NCI-H2196 treated with DMSO at 0.1 percent for 48 hours (cell line): ENCODE results near the gene PRKCH.

ENCODE experiments used
- DNase-seq: peaks from one replicate; lab custom pipeline; 2025; ENCODE audit not compliant: unreplicated experiment; lab: John Stamatoyannopoulos, UW

PRKCH gene

DNA sequence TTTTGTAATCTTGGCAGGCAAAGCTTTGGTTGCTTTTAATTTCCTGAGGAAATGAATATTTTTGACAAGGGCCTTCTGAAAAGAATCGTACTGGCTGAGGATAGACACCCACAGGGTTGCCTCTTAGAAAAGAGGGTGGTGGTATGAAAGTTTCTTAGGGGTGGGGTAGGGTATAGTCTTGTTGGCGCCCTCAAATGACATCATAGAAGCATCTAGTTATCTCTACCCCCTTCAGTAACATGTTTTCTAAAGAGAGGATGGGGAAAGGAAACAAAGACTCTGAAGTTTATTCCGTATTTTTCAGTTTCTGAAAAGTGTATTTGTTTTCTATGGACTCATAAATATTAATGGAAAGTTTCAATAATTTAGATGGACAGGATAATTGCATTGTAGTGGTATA, 13.7 kb downstream of the PRKCH start:
- DNase-seq = no peak

DNA sequence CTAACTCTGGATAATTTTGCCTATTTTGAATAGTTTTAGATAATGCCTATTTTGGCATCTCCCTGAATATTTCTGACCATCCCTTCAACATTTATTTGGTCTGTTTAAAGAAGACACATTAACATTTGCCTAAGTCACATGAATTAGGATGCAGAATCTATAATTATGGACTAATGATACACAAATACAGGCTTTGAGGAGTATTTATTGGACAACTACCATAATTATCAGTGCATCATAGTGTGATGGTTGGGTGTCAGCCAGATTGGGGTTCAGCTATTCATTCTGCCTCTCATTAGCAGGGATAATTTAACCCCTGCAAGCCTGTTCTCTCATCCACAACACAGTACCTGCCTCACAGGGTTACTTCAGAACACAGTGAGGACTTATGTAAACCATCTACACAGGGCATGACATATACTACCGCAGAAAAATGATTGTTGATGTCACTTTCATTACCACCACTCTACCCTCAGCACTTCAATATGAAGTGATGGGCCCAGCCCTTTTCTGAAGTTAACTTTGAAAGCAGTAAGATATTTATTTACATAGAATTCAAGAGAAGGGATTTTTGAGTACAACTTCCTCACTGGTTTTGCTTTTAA, 14.4 kb downstream of the PRKCH start:
- DNase-seq = no peak

DNA sequence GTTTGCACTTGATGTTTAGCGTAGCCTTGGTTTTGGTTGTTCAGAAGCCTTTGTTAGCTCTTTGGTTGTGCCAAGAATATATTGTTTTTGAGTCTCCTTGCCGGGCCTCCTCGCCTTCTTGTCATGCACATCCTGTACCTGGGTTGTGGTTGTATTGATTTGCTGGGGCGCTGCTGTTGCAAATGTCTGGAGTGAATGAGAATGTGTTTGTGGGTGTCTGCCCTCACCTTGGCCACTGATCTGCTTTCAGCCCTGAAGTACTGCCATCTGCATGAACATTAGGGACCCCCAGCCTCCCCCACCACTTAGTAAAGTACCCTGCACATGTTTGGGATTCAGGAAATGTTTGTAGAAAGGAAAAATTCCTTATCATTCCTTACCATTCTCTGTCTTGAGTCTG, 16.5 kb downstream of the PRKCH start:
- DNase-seq = no peak

DNA sequence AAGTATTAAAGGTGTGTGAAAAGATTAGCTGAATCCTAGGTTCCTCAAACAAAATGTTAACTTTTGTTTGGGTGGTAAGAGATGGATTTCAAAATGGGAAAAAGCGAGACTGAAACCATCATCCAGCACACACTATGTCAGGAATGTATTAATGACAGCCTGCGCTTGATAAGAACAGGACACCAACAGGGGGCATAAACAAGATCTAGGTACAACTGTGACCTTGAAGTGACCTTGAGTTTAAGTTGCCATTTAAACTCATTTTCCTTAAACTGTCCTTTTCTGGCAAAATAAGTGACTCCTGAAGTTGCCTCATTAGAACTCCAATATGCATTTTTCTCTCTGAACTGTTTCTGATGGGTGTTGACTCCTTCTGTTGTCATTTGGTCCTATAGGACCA, 17.1 kb downstream of the PRKCH start:
- DNase-seq = no peak

DNA sequence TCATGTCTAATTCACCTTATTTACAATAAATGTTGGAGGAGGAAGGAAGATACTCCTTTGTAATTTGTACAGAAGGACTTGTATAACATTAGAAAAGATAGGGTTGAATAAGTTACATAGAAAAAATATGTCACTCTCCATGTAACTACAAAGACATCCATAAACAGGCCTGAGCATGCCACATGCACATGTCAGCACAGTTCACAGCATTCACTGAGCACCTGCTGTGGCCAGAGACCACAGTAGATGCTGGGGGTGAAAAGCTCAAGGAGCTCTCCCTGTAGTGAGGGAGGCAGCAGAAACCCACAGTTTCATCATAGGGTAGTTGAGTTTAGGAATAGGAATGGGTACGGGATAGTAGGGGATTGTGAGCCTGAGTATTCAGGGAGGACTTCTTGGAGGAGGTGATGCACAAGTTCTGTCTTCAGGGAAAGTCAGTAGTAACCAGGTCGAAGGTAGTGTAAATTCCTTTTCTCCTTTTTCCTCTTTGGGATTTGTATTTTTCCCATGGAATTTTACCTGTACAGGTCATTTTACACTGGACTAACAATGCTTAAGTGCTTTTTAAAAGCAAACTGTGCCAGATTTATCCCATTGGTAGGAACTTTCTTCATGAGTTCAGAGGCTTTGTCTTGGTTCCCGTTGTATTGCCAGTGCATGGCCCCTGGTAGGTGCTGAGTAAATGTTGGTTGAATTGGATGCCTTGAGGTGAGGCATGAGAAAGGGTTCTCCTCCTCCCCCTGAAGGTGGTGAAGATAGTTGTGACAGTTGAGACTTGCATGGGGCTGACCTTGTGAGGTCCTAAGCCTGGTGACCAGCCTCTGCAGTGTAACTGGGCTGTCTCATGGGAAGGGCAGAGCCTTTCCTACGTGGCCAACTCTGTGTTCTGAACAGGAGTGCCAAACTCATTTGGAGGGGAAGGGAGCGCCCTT, 20.2 kb downstream of the PRKCH start:
- no peak for DNase-seq

DNA sequence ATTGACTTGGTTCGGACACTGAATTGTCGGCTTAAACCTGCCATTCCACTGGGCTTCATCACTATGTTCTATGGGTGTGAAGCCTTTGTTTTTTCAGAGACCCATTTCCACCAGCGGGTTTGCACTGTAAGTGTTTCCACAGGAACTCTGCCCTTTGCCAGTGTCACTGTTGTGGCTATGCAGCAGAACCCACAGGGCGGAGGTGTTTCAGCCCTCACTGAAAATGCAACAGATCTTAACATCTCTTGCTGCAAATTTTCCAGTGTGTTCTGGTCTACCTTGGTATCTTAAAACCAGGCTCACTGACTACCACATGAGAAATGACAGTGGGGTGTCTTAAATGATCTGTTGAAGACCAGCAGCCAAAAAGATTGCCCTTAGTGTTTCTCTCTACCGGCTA, 21.1 kb downstream of the PRKCH start:
- no peak for DNase-seq

DNA sequence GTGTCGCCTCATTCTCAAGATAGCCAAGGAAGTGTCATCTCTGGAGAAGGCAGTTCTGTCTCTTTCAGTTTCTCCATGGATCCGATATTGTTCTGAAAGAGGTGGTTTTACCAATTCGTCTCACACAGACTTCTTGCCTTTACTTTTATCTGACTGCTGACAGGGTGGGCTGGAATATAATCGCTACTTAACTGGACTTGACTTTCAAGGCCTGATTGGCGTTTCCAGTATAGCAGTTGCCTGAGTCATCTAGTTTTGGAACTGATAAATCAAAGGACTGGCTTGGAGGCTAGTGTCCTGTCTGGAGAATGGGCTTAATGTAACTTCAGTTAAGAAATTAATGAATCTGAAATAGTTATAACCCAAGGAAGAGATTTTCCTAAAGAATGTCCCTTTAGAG, 21.6 kb downstream of the PRKCH start:
- DNase-seq = no peak

DNA sequence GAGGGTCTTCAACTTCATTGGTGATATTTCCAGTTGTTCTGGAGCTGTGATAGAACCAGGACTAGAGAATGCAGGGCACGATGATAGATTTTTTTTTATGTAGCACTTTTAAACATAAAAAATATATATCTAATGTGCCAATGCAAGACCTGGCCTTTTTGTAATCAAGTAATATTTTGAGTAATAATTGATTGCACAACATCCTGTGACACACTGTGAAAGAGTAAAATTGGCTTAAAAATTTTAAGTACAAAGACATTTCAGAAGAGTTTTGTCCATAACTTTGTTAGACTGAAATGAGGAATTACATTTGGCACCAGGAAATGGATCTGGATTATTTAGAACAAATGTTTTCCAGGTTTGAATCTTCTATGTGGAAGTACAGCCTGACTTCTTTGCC, 22.1 kb downstream of the PRKCH start:
- no peak for DNase-seq

DNA sequence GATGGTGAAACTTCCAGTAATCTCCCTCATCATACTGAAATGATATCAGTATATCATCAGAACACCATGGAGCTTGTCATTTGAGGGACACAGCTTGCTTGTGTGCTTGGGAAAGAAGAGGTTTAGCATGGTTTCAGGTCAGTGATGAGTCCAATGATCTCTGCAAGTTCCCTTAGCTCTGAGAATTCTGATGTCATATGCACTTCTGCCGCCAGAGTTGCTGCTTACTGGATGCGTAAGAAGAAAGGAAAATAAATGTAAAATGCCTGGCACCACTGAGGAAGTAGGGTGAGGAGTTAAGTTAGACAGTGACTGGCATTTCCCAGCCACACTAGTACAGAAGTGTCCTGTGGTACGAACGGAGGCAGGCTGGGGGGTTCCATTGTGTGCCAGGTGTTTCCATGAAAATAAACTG, 22.6 kb downstream of the PRKCH start:
- no peak for DNase-seq

DNA sequence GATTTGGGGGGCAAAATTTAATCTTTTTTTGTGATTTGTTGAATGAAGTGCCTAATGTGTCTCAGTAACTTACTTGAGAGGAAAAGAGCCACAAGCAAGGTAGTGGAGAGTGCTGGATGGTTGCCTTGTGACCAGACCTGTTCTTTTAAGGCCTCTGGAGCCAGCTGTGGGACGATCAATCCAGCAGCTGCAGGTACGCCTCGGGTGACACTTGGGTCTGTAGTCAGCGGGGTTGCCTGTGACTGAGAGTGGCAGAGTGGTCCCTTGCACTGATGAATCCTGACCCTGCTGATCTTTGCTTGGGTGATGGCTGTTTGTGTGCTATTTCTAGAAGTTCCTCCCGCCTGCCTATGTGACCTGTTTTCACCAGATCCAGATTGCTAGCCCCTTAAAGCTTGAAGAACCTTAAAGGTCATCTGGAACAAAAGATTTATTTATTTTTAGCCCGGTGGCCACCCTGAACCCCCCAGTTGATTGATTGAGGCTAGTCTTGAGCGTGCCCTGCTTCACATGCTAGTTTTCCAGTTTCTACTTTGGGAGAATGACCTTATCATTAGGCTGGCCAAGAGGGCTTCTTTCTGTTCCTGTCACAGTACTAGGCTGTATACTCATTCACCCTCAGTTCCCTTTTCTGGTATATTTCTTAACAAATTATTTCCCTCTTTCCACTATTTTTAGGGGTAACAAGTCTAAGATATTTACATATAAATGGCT, 23.2 kb downstream of the PRKCH start:
- DNase-seq = no peak

DNA sequence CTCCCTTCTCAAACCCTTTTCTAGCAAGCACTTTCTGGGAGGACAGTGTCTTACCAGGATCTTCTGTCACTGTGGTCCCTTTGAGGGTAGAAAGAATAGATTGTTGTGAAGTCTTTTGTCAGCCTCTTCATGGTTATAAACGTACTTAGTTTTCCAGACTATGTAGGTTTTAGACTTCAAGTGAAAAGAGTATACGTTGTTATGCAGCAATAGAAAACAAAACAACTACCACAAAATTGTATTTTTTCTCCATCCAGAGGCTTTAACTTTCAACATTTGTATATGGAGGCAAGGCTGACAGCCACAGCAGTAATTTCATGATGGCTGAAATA, 23.7 kb downstream of the PRKCH start:
- no peak for DNase-seq

DNA sequence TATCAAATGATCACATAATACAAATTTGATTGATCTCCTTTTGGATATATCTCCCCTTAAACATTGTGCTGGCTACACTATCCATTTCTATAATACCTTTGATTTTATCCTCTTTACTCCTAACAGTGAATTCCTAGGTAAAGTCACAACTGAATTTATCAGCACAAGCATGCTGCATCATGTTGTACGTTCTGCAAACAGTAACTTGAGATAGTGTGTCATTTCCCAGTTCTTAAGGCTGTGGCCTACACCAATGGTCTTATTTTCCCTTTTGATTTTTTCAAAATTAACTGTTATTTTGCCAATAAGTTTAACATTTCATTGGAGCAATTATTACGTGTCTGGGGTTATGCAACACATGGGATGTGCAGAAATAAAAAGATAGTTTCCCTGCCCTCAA, 24.8 kb downstream of the PRKCH start:
- DNase-seq = no peak

DNA sequence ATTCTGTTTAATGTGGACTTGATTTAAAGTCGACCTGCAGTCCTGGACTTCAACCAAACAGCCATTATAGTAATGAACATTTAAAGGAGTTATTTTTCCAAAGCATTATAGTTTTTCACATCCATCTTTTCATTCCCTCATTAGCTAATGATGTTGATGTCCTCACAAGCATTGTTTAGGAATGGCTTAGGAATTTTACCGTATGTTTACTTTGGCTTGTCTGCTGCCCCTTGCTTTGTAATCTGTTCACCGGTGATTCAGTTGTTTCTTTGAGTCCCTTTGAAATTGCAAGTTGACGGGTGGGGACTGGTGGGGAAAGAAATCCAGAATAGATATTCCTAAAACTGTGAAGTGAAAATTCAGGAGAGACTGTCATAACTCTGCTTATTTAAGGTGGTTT, 25.4 kb downstream of the PRKCH start:
- no peak for DNase-seq

DNA sequence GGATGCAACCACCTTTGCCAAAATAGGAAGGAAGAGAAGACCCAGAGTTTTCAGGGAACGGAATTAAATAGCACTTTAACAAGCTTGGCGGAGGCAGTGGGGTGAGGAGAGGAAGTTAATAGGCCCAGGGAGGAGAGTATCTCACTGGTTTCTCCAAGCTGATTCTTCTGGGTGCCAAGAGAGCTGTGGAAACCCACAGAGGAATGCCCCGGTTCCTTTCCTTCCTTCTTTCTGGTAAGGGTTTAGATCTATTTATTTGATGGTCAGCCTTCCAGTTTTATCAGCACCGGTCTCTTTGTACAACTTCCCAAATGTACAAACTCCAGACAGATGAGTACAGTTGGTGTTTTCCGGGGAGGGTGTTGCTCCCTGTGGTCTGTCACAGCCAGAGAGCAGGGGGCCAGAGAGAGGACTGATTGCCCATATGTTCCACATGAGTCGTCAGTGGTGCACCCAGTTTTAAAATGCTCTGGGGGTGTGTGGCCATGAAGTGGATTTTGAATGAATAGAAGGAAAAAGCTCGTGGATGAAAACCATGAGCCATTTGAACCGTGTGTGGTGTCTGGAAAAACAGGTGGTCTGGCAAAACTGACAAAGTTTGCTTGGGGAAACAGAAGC, 26.6 kb downstream of the PRKCH start:
- DNase-seq = no peak

DNA sequence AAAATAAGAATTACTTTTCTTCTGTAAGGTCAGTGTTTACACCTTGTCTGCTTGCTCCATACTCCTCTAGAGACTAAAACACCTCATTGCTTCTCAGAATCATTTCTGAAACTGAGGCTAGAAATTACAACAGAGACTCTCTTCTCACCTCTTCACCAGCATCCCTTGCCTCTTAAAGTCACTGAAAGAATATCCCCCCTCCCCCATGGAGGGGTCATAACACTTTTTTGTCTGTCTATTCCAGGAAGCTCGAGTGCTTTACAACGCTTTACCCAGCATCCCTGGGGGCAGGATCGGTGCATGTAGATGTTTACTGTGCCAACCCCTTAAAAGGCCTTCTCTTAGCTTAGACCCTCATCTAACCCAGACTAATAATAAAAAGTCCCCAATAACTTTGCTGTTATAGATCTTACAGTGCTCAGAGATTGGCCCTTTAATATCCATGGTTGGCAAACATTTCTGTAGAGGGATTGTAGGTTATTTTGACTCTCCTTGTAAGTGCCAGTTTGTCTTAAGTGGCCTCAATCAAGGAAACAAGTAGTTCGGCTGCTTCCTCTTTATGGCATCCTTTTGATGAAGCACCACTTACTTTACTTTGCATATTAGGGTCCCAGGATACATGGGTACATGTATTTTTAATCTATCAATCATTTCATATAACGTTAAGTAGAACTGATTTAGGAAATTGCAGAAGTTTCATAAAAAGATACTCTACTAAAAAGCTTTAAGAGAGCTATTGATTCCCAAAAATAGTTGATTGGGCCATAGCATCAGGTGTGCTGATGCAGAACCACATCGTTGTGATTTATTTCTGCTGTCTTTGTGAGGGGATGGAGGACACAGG, 29.3 kb downstream of the PRKCH start:
- no peak for DNase-seq

DNA sequence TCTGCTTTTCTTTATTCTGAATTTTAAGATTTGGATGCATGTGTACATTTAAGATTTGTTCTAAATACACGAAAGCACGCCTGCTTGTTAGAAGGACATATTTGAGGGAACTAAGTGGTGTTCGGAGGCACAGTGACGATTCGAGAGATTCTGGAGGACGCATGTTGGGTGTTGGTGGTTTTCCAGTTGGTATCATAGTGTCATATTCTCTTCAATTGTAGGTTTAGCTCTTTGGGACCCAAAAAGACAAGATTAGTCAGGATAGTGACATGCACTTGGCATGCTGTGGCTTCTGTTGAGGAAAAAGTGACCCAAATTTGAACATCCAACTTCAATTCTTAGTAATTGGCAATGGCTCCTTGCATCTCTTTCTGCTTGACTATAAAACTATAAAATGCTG, 30.1 kb downstream of the PRKCH start:
- DNase-seq = no peak

DNA sequence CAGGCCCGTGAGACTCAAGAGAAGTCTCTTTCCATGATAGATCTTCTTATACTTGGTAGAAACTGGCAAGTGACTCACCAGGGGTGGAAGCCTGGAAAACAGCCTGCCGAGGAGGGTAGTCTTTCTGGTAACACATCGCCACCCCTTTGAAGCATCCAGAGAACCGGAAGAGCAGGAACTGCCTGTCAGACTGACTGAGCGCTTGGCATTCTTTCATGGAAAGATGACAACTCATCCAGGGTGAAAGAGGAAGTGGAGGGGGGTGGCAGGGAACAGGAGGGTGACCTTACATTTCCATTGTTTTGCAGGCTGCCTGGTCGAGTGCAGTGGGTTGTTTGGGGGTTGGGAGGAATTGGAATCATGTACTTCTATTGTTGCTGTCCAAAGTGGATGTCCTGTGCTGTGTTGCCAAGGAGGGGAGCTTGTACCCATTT, 34.5 kb downstream of the PRKCH start:
- DNase-seq = no peak

DNA sequence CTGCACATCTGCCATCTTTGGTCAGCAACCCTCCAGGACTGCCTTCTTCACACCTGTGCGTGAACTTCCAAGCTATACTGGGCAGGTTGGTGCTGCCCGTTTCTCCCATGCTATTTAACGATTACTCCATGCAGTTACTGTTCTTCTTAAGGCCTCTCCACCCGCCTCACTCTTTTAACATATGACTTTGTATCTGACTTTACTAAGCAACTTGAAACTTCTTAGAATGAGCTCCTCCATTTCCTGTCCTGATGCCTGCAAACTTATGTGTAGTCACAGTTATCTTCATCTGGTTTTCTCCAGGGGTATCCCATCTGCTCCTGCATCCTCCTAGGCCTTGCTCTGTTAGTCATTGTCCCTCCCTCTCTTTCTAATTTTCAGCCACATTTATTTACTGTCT, 35.7 kb downstream of the PRKCH start:
- DNase-seq = no peak

DNA sequence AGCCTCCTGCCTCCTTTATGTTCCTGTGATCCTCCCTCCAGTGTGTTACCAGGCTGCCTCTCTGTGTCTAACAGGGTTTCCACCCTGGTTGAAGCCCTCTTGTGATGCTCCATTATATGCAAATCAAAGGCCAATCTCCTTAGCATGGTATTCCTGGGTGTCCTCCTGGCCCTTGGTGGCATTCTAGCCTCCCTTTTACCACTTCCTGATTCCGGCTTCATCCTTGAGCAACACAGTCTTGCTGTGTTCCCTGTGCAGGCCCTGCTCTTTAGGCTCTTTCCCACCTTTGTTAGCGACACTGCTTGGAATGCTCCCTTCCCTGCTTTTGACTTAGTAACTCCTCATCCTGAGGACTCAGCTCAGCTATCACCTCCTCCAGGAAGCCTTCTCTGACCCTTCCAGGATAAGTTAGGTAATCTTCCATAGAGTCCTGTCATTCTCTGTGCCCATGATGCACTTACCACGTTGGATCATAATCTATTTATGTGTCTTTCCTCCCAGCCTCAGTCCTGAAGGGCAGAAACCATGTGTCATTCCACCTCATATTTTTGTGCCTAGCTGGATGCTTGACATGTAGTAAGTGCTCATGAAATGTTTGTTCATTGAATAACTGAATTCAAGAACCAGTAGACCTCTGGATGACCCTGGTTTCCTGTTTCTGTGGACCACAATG, 37.3 kb downstream of the PRKCH start:
- DNase-seq = no peak

DNA sequence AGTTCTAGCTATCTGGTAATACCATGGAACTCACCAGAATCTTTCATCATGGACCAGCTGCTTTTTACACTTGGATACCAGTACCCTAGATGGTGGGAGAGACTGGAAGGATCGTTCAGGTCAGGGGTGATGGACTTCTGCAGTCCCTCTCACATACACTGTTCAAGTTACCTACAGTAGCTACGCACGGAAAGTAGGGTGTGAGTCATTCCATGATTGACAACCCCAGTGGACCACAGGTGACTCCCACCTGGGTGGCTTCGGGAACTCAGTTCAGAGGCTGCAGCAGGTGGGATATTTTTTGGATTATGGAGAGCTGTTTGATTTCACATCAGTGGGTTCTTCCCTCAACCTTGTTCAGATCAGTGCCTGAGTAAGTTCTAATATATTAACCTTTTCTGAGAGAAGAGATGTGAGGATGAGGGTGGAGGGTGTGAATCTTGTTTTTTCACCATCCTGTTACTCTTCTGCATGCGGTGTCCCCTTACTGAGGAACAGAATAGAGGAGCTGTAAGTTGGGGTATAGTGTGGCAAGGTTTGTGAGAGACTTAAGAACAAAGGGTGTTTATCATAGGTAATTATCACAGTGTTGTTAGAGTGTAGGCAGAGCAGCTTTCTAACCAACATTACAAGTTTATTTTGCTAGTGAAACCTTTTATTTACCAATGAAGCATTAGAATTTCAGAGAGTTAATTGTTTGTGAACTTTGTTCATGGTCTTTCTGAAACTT, 39.6 kb downstream of the PRKCH start:
- no peak for DNase-seq
